CD8-positive, alpha-beta memory T cell (primary cell): Measurements from ENCODE around the gene TBC1D10A. TPM values are rescaled to one million over a fixed set of nuclear protein-coding genes. Genes with fewer than 3 reads are reported as not detected.

Experiments used
- CTCF ChIA-PET: fragments of 350-600 bp; sonication (Branson Sonifier 250); formaldehyde crosslinking; loops from one replicate; lab custom pipeline; 2021; ENCODE audit warnings: antibody characterized with exemption; lab: Charles Lee
- POLR2A ChIA-PET: fragments of 350-600 bp; sonication (Branson Sonifier 250); formaldehyde crosslinking; loops from one replicate; lab custom pipeline; 2021; ENCODE audit warnings: antibody characterized with exemption; lab: Charles Lee
- DNase-seq, 5 donors: peaks; one replicate each; pipeline versions ENCODE4 v3.0.0 to v3.0.0-alpha.2; 2020 to 2022; ENCODE audit warnings: mixed read lengths in 1 of 5
- H3K27ac ChIP-seq: one replicate; pipeline ENCODE4 v1.7.0; 2013; ENCODE audit warnings: low read depth, mild to moderate bottlenecking, low read length, moderate library complexity
- H3K27me3 ChIP-seq: 2 replicates; pipeline ENCODE4 v1.7.0; 2013; ENCODE audit warnings: low read length, mild to moderate bottlenecking; ENCODE audit not compliant: insufficient read depth, poor library complexity, severe bottlenecking
- H3K36me3 ChIP-seq: 2 replicates; pipeline ENCODE4 v1.7.0; 2013; ENCODE audit warnings: mild to moderate bottlenecking, low read length, moderate library complexity; ENCODE audit not compliant: insufficient read depth
- H3K4me1 ChIP-seq: 2 replicates; pipeline ENCODE4 v1.7.0; 2013; ENCODE audit warnings: mild to moderate bottlenecking, low read length, moderate library complexity; ENCODE audit not compliant: insufficient read depth
- H3K4me3 ChIP-seq: 2 replicates; pipeline ENCODE4 v1.7.0; 2013; ENCODE audit warnings: mild to moderate bottlenecking, low read length
- H3K9me3 ChIP-seq: 2 replicates; pipeline ENCODE4 v1.7.0; 2013; ENCODE audit warnings: mild to moderate bottlenecking, low read length
- H3K27ac Mint-ChIP-seq, 8 donors: one replicate each; pipeline ENCODE4 v1.8.0; 2020 to 2021; ENCODE audit warnings: mixed read lengths in 8 of 8, mild to moderate bottlenecking in 6 of 8, inconsistent platforms in 3 of 8, moderate library complexity in 3 of 8
- H3K27me3 Mint-ChIP-seq, 2 donors: one replicate each; pipeline ENCODE4 v1.8.0; 2020 to 2021; ENCODE audit warnings: mixed read lengths in 2 of 2, mild to moderate bottlenecking in 1 of 2, moderate library complexity in 1 of 2
- H3K36me3 Mint-ChIP-seq, 3 donors: one replicate each; pipeline ENCODE4 v1.8.0; 2020 to 2021; ENCODE audit warnings: mixed read lengths in 3 of 3, inconsistent platforms in 1 of 3, mild to moderate bottlenecking in 1 of 3
- H3K4me1 Mint-ChIP-seq, 3 donors: one replicate each; pipeline ENCODE4 v1.8.0; 2020 to 2021; ENCODE audit warnings: mixed read lengths in 3 of 3, inconsistent platforms in 1 of 3, mild to moderate bottlenecking in 1 of 3
- H3K4me3 Mint-ChIP-seq, 7 donors: one replicate each; pipeline ENCODE4 v1.8.0; 2020 to 2021; ENCODE audit warnings: mixed read lengths in 7 of 7, mild to moderate bottlenecking in 6 of 7, moderate library complexity in 4 of 7, inconsistent platforms in 2 of 7
- H3K9me3 Mint-ChIP-seq, 5 donors: one replicate each; pipeline ENCODE4 v1.8.0; 2020 to 2022; ENCODE audit warnings: mixed read lengths in 5 of 5, mild to moderate bottlenecking in 3 of 5, moderate library complexity in 2 of 5, inconsistent platforms in 1 of 5
- polyA plus RNA-seq: library from polyadenylated mRNA; unstranded; fragments of 300-500 nt; fragmentation: Illumina TruSeq; gene quantifications from one replicate; pipeline ENCODE4 v1.2.3, GENCODE V29; 2021
- total RNA-seq, 2 experiments: library from RNA; stranded (reverse); gene quantifications; one replicate each; pipeline ENCODE4 v1.2.3, GENCODE V29; 2021

Gene TBC1D10A
- total and polyA plus RNA-seq, 3 experiments from 2014 or later = 14.7 to 55.2 (median 17.3) TPM

- no peaks in the 10 kb centered on the region for H3K36me3 ChIP-seq
Observed at GRCh38 chr22:30368420-30368819, 41.7 kb upstream of the TBC1D10A start.

DNA sequence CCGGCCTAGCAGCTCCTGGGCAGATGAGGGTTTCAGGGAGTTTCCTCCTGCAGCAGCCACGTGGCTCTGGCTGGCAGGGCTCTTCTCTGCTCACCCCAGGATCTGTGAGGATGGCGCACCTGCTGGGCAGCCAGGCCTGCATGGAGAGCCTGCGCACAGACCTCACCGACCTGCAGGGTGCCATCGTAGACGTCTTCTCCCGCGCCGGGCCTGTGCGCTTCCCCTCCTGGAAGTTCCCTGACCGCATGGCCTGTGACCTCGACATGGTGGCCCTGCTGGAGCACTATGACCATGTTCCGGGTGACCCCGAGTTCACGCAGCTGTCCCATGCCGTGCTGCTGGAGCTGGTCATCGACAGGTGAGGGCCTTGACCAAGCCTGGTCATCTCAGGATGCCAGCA, 39.1 kb upstream of the TBC1D10A start:
- H3K36me3 Mint-ChIP-seq = peaks cover 0 to 10% (median 0%) of the 10 kb centered on the region in 3 donors
- ChIA-PET POLR2A (no interaction called here), CTCF (interaction anchor here (1.2 kb wide), 1 partner anchor 78 kb away, joined by 4 read pairs; no protein-coding TSS in a partner anchor)
- no peak overlapping the region for H3K4me3 ChIP-seq
- H3K27me3 ChIP-seq = no peaks in the 10 kb centered on the region
- no peaks in the 10 kb centered on the region for H3K36me3 ChIP-seq
- H3K9me3 ChIP-seq = no peaks in the 10 kb centered on the region
- no peak for DNase-seq
- H3K9me3 Mint-ChIP-seq = no peaks in the 10 kb centered on the region
- peaks cover 0 to 2% of the 10 kb centered on the region in 2 donors for H3K27me3 Mint-ChIP-seq
- H3K27ac ChIP-seq = no peak overlapping the region
- no peaks in the 10 kb centered on the region for H3K4me1 ChIP-seq
- H3K4me3 Mint-ChIP-seq = no peak overlapping the region
- H3K27ac Mint-ChIP-seq = no peak overlapping the region
- H3K4me1 Mint-ChIP-seq = no peaks in the 10 kb centered on the region

More at GRCh38 chr22:30368420-30368819, 41.7 kb upstream of the TBC1D10A start:
- Mint-ChIP-seq H3K4me1 (no peaks in the 10 kb centered on the region), H3K9me3 (no peaks in the 10 kb centered on the region), H3K27me3 (peaks cover 0 to 2% of the 10 kb centered on the region in 2 donors), H3K36me3 (peaks cover 0 to 6% (median 0%) of the 10 kb centered on the region in 3 donors), H3K4me3 (no peak overlapping the region), H3K27ac (no peak overlapping the region)
- ChIA-PET CTCF (interaction anchor here (1.1 to 1.8 kb wide), 3 partner anchors 19 to 81 kb away, joined by 3 to 7 read pairs (median 5); partner anchors contain the start of gene RNF215), POLR2A (no interaction called here)
- Histone ChIP-seq H3K4me3 (no peak overlapping the region), H3K27me3 (no peaks in the 10 kb centered on the region), H3K9me3 (no peaks in the 10 kb centered on the region), H3K27ac (no peak overlapping the region), H3K4me1 (no peaks in the 10 kb centered on the region)
- DNase-seq = no peak

DNA sequence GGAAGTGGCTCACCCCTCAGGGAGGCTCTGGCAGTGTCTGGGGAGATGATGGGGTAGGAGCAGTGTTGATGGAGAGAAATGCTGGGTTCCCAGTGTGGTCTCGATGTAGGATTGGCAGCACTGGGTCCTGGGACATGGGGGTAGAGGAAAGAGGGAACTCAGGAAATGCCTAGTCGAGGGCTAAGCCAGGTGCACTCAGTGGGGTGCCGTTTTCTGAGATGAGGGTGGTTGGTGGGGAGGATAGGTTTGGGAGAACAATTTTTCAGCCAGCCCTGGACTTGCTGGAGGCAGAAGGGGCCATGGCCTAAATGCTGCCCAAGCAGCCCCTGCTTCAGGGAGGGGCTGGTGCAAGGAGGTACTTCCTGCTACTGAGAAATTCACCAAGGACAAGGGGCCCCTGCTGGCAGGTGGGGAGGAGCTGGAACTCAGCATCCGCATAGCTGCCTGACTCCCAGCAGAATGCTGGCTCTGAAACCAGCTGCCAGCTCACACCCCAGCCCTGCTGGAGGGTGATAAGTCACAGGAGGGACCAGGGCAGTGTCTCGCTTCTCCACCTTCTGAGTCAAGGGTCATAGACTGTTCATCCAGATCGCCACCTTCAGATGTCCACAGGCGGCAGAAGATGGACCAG, 36.0 kb upstream of the TBC1D10A start:
- ChIA-PET POLR2A (no interaction called here), CTCF (no interaction called here)
- no peaks in the 10 kb centered on the region for H3K9me3 ChIP-seq
- no peaks in the 10 kb centered on the region for H3K4me1 ChIP-seq
- peak overlapping the region in 1 of 8 donors; percentile 82 for H3K27ac Mint-ChIP-seq
- peaks cover 0 to 2% of the 10 kb centered on the region in 2 donors for H3K27me3 Mint-ChIP-seq
- no peak overlapping the region for H3K4me3 ChIP-seq
- no peak for DNase-seq
- no peaks in the 10 kb centered on the region for H3K9me3 Mint-ChIP-seq
- H3K36me3 Mint-ChIP-seq = peaks cover 0 to 10% (median 0%) of the 10 kb centered on the region in 3 donors
- no peak overlapping the region for H3K4me3 Mint-ChIP-seq
- H3K27me3 ChIP-seq = no peaks in the 10 kb centered on the region
- peaks cover 3 to 5% (median 4%) of the 10 kb centered on the region in 3 donors for H3K4me1 Mint-ChIP-seq
- H3K27ac ChIP-seq = no peak overlapping the region
- H3K36me3 ChIP-seq = no peaks in the 10 kb centered on the region

- no peak overlapping the region for H3K4me3 ChIP-seq
- ChIA-PET POLR2A (no interaction called here), CTCF (no interaction called here)
- peaks cover 0 to 4% of the 10 kb centered on the region in 2 donors for H3K27me3 Mint-ChIP-seq
- no peaks in the 10 kb centered on the region for H3K36me3 ChIP-seq
- no peaks in the 10 kb centered on the region for H3K9me3 Mint-ChIP-seq
- H3K27ac Mint-ChIP-seq = peak overlapping the region in 2 of 8 donors; percentile 50 to 64
- no peaks in the 10 kb centered on the region for H3K9me3 ChIP-seq
- H3K4me1 ChIP-seq = peaks cover 6% of the 10 kb centered on the region
- H3K36me3 Mint-ChIP-seq = peaks cover 0 to 13% (median 0%) of the 10 kb centered on the region in 3 donors
- no peaks in the 10 kb centered on the region for H3K27me3 ChIP-seq
- peaks cover 6 to 10% (median 8%) of the 10 kb centered on the region in 3 donors for H3K4me1 Mint-ChIP-seq
- H3K27ac ChIP-seq = no peak overlapping the region
- DNase-seq = no peak
- H3K4me3 Mint-ChIP-seq = no peak overlapping the region
Observed at GRCh38 chr22:30361916-30362650, 35.3 kb upstream of the TBC1D10A start.

- H3K9me3 Mint-ChIP-seq = no peaks in the 10 kb centered on the region
- H3K27ac Mint-ChIP-seq = peak overlapping the region in 4 of 8 donors; percentile 69 to 98 (median 88)
Observed at GRCh38 chr22:30358541-30358940, 31.8 kb upstream of the TBC1D10A start.

DNA sequence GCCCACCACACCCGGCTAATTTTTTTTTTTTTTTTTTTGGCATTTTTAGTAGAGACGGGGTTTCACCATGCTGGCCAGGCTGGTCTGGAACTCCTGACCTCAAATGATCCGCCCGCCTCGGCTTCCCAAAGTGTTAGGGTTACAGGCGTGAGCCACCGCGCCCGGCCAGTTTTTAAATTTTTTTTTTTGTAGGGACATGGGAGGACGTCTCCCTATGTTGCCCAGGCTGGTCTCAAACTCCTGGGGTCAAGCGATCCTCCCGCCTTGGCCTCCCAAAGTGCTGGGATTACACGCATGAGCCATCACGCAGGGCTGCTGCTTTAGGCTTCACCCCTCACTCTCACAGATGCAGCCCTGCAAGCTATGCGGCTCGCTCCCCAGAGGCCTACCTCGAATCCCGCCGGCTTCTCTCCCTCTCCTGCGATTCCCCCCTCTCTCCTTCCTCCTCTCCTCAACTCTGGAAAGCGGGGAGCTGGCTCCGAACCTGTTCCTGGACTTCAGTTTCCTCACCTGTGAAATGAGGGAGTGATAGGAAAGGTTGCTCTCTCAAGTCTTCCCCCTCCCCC, 31.0 kb upstream of the TBC1D10A start:
- H3K36me3 Mint-ChIP-seq = peaks cover 0 to 36% (median 1%) of the 10 kb centered on the region in 3 donors
- peaks cover 10% of the 10 kb centered on the region for H3K36me3 ChIP-seq
- peaks cover 0 to 3% of the 10 kb centered on the region in 2 donors for H3K27me3 Mint-ChIP-seq
- peak overlapping the region; percentile 19 to 99 (median 96) for H3K27ac Mint-ChIP-seq
- H3K27ac ChIP-seq = no peak overlapping the region
- CTCF ChIA-PET = interaction anchor here (0.8 to 4.3 kb wide), 4 partner anchors 26 to 69 kb away, joined by 3 to 42 read pairs (median 4); partner anchors contain the start of genes CASTOR1 and RNF215
- no peak overlapping the region for H3K4me3 ChIP-seq
- peaks cover 41% of the 10 kb centered on the region for H3K4me1 ChIP-seq
- no peaks in the 10 kb centered on the region for H3K9me3 ChIP-seq
- no peak for DNase-seq
- POLR2A ChIA-PET = interaction anchor here (1.7 to 4.1 kb wide), 4 partner anchors 52 to 68 kb away, joined by 12 to 48 read pairs (median 16); partner anchors contain the start of genes CASTOR1 and MTFP1
- no peaks in the 10 kb centered on the region for H3K27me3 ChIP-seq
- peaks cover 38 to 46% (median 46%) of the 10 kb centered on the region in 3 donors for H3K4me1 Mint-ChIP-seq
- no peaks in the 10 kb centered on the region for H3K9me3 Mint-ChIP-seq
- H3K4me3 Mint-ChIP-seq = peak overlapping the region; percentile 94 to 99 (median 98)

More at GRCh38 chr22:30358541-30358940, 31.8 kb upstream of the TBC1D10A start:
- ChIA-PET POLR2A (no interaction called here), CTCF (interaction anchor here (0.8 to 4.3 kb wide), 3 partner anchors 26 to 70 kb away, joined by 3 to 42 read pairs (median 3); partner anchors contain the start of genes CASTOR1 and RNF215)
- Histone ChIP-seq H3K27ac (no peak overlapping the region), H3K4me3 (no peak overlapping the region), H3K36me3 (peaks cover 6% of the 10 kb centered on the region), H3K9me3 (no peaks in the 10 kb centered on the region), H3K27me3 (no peaks in the 10 kb centered on the region), H3K4me1 (peaks cover 34% of the 10 kb centered on the region)
- peaks cover 0 to 3% of the 10 kb centered on the region in 2 donors for H3K27me3 Mint-ChIP-seq
- H3K4me1 Mint-ChIP-seq = peaks cover 35 to 41% (median 40%) of the 10 kb centered on the region in 3 donors
- H3K4me3 Mint-ChIP-seq = peak overlapping the region in 5 of 7 donors; percentile 61 to 97 (median 76)
- no peak for DNase-seq
- peaks cover 0 to 30% (median 1%) of the 10 kb centered on the region in 3 donors for H3K36me3 Mint-ChIP-seq

GRCh38 chr22:30357236-30357570, 30.5 kb upstream of the TBC1D10A start:
- H3K9me3 Mint-ChIP-seq = no peaks in the 10 kb centered on the region
- H3K4me1 Mint-ChIP-seq = peaks cover 42 to 51% (median 51%) of the 10 kb centered on the region in 3 donors
- H3K4me1 ChIP-seq = peaks cover 41% of the 10 kb centered on the region
- ChIA-PET CTCF (interaction anchor here (0.6 to 4.3 kb wide), 4 partner anchors 29 to 69 kb away, joined by 3 to 42 read pairs (median 4); partner anchors contain the start of gene CASTOR1), POLR2A (interaction anchor here (0.5 to 4.1 kb wide), 13 partner anchors 17 to 136 kb away, joined by 3 to 48 read pairs (median 6); partner anchors contain the start of genes CASTOR1, MTFP1 and TBC1D10A)
- H3K36me3 ChIP-seq = peaks cover 16% of the 10 kb centered on the region
- H3K36me3 Mint-ChIP-seq = peaks cover 0 to 37% (median 1%) of the 10 kb centered on the region in 3 donors
- peak overlapping the region; percentile 94 to 99 (median 98) for H3K4me3 Mint-ChIP-seq
- no peak for DNase-seq
- H3K27me3 Mint-ChIP-seq = peaks cover 0 to 3% of the 10 kb centered on the region in 2 donors
- H3K9me3 ChIP-seq = no peaks in the 10 kb centered on the region
- H3K4me3 ChIP-seq = peak overlapping the region; percentile 96
- H3K27ac ChIP-seq = peak overlapping the region; percentile 98
- no peaks in the 10 kb centered on the region for H3K27me3 ChIP-seq
- peak overlapping the region; percentile 91 to 99 (median 96) for H3K27ac Mint-ChIP-seq
